GM23248 (cell line): Measurements from ENCODE around the gene OGFOD2.

Experiments used
- EZH2 ChIP-seq: fragments of 200-600 bp; sonication (generic); IDR thresholded peaks from 2 replicates; pipeline ENCODE4 v1.6.1; 2018; ENCODE audit warnings: antibody characterized with exemption, mild to moderate bottlenecking; ENCODE audit not compliant: insufficient read depth, poor library complexity, severe bottlenecking
- EZH2phosphoT487 ChIP-seq: fragments of 200-600 bp; sonication (generic); IDR thresholded peaks from 2 replicates; pipeline ENCODE4 v1.6.1; 2018; ENCODE audit warnings: antibody characterized with exemption, moderate library complexity, mild to moderate bottlenecking, low read depth; ENCODE audit not compliant: insufficient read depth

DNA sequence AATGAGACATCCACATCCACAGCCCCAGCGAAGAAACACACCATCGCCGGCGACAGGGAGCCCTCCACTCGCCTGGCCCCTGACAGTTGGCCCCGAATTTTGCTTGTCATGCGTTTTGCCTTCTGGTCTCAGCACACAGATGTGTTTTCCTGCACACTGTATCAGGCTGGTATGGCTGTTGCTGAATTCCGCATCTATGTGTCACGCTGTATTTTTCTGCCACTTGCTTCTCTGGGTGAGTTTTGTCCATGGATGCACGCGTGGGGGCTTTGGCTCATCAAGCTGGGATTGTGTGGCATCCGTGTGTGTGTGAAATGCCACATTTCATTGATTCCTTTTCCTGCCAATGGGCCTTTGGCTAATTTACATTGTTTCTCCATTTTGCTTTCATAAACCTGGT is 31.9 kb downstream of the OGFOD2 start:
- no peak for TF ChIP-seq EZH2
- no peak for TF ChIP-seq EZH2phosphoT487
